ENCODE data around the gene ARHGAP26.

- TF ChIP-seq, protein P1, sequence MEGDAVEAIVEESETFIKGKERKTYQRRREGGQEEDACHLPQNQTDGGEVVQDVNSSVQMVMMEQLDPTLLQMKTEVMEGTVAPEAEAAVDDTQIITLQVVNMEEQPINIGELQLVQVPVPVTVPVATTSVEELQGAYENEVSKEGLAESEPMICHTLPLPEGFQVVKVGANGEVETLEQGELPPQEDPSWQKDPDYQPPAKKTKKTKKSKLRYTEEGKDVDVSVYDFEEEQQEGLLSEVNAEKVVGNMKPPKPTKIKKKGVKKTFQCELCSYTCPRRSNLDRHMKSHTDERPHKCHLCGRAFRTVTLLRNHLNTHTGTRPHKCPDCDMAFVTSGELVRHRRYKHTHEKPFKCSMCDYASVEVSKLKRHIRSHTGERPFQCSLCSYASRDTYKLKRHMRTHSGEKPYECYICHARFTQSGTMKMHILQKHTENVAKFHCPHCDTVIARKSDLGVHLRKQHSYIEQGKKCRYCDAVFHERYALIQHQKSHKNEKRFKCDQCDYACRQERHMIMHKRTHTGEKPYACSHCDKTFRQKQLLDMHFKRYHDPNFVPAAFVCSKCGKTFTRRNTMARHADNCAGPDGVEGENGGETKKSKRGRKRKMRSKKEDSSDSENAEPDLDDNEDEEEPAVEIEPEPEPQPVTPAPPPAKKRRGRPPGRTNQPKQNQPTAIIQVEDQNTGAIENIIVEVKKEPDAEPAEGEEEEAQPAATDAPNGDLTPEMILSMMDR (IDR thresholded peaks at IDR 0.05) = no peak
- no peak for TF ChIP-seq POLR2A (IDR thresholded peaks at IDR 0.05)
- TF ChIP-seq EP300 (IDR thresholded peaks at IDR 0.05) = no peak
Measured at GRCh38 chr5:143247134-143247815, 477.1 kb downstream of the ARHGAP26 start.
